A549 (cell line): ENCODE results near the gene TBC1D16. TPM values are rescaled to one million over a fixed set of nuclear protein-coding genes. Genes with fewer than 3 reads are reported as not detected.

Experiments used
- ATAC-seq, 2 experiments: fragments of 200-7000 bp in 1 of 2; fragments of >200 bp in 1 of 2; cut with Nextera tagmentation in 1 of 2; cut with Tn5 transposase in 1 of 2; 3 replicates each; pipeline versions ENCODE4 v1.8.0 to v1.9.1; 2018 to 2020; ENCODE audit warnings: mild to moderate bottlenecking in 1 of 2, moderate library complexity in 1 of 2
- CTCF ChIA-PET: fragments of 300-600 bp; sonication (Branson Sonifier 250); formaldehyde crosslinking; extraction: SDS; loops from one replicate; lab custom pipeline; 2021; ENCODE audit warnings: antibody characterized with exemption, inconsistent platforms; lab: Yijun Ruan, JAX
- POLR2A ChIA-PET: fragments of 350-600 bp; formaldehyde crosslinking; extraction: SDS; loops from one replicate; lab custom pipeline; 2021; ENCODE audit warnings: antibody characterized with exemption, inconsistent platforms; lab: Yijun Ruan, JAX
- DNase-seq, 2 experiments: peaks; one replicate each; pipeline versions ENCODE4 v3.0.0 to v3.0.0-alpha.2; 2011 to 2016; ENCODE audit warnings: low read depth in 1 of 2, low spot score in 1 of 2
- FAIRE-seq: peaks from 2 replicates; lab custom pipeline; 2011; peaks lifted over from hg19 to GRCh38; lab: Jason Lieb, UNC
- H3K27ac ChIP-seq, 2 experiments: fragments of >200 bp; sonication (Bioruptor Twin); formaldehyde crosslinking; 3 replicates each; pipeline ENCODE4 v1.5.1; 2016 to 2017
- H3K4me1 ChIP-seq: fragments of >200 bp; sonication (Bioruptor Twin); formaldehyde crosslinking; 3 replicates; pipeline ENCODE4 v1.6.1; 2016
- H3K4me2 ChIP-seq: fragments of >200 bp; sonication (Bioruptor Twin); formaldehyde crosslinking; 3 replicates; pipeline ENCODE4 v1.6.1; 2016
- H3K4me3 ChIP-seq: fragments of >200 bp; sonication (Bioruptor Twin); formaldehyde crosslinking; 3 replicates; pipeline ENCODE4 v1.5.1; 2016
- H3K9me3 ChIP-seq: fragments of >200 bp; sonication (Bioruptor Twin); formaldehyde crosslinking; 3 replicates; pipeline ENCODE4 v1.6.1; 2016
- CBX2 ChIP-seq: fragments of 200-600 bp; sonication (generic); IDR thresholded peaks from 2 replicates; pipeline ENCODE4 v1.6.1; 2016; ENCODE audit warnings: low read depth, mild to moderate bottlenecking, borderline replicate concordance
- CHD4 ChIP-seq: fragments of 200-600 bp; sonication (generic); IDR thresholded peaks from 2 replicates; pipeline ENCODE4 v1.6.1; 2016; ENCODE audit warnings: antibody characterized with exemption, mild to moderate bottlenecking, borderline replicate concordance
- CTCF ChIP-seq: fragments of >200 bp; sonication (Bioruptor Twin); formaldehyde crosslinking; IDR thresholded peaks from 3 replicates; pipeline ENCODE4 v1.5.1; 2016
- EHF ChIP-seq: fragments of 250-450 bp; sonication (Bioruptor Pico); IDR thresholded peaks from 2 replicates; pipeline ENCODE4 v1.5.0; 2020; ENCODE audit warnings: mild to moderate bottlenecking
- FOSL2 ChIP-seq, 2 experiments: fragments of 450-650 bp in 1 of 2; fragments of >200 bp in 1 of 2; sonication (Bioruptor Twin) in 1 of 2; formaldehyde crosslinking; IDR thresholded peaks; 2 replicates each; pipeline versions ENCODE4 v1.5.0 to v1.6.1; 2016 to 2020; ENCODE audit warnings: mild to moderate bottlenecking in 1 of 2, moderate library complexity in 1 of 2
- FOXS1 ChIP-seq: fragments of 250-450 bp; sonication (Bioruptor Pico); IDR thresholded peaks from 2 replicates; pipeline ENCODE4 v1.5.0; 2020; ENCODE audit warnings: mild to moderate bottlenecking, moderate library complexity
- HES2 ChIP-seq: fragments of >200 bp; sonication (Bioruptor Twin); formaldehyde crosslinking; IDR thresholded peaks from 2 replicates; pipeline ENCODE4 v1.6.1; 2016
- HMGXB4 ChIP-seq: fragments of 250-450 bp; sonication (Bioruptor Pico); IDR thresholded peaks from 2 replicates; pipeline ENCODE4 v1.5.0; 2021; ENCODE audit warnings: mild to moderate bottlenecking, moderate library complexity, borderline replicate concordance
- HOXA7 ChIP-seq: fragments of 250-450 bp; sonication (Bioruptor Pico); IDR thresholded peaks from 2 replicates; pipeline ENCODE4 v1.5.0; 2020; ENCODE audit warnings: mild to moderate bottlenecking, moderate library complexity
- NPAS2 ChIP-seq: fragments of 250-450 bp; sonication (Bioruptor Pico); IDR thresholded peaks from 2 replicates; pipeline ENCODE4 v1.8.0; 2022; ENCODE audit warnings: mild to moderate bottlenecking, moderate library complexity, borderline replicate concordance
- POLR2A ChIP-seq: IDR thresholded peaks from 2 replicates; pipeline ENCODE4 v1.6.1; 2012; ENCODE audit warnings: mild to moderate bottlenecking, low read length
- POLR2AphosphoS2 ChIP-seq: conservative IDR thresholded peaks from 2 replicates; pipeline ENCODE4 v1.6.1; 2012; ENCODE audit warnings: low read length, improper control_type of control experiment, inconsistent platforms
- RAD21 ChIP-seq, 2 experiments: fragments of >200 bp in 1 of 2; sonication (Bioruptor Twin) in 1 of 2; formaldehyde crosslinking in 1 of 2; IDR thresholded peaks in 1 of 2; conservative IDR thresholded peaks in 1 of 2; 2 replicates in 1 of 2; 3 replicates in 1 of 2; pipeline ENCODE4 v1.6.1; 2012 to 2018; ENCODE audit warnings: inconsistent platforms in 1 of 2
- SMC3 ChIP-seq: fragments of >200 bp; sonication (Bioruptor Twin); formaldehyde crosslinking; IDR thresholded peaks from 3 replicates; pipeline ENCODE4 v1.6.1; 2018; ENCODE audit warnings: inconsistent platforms
- SREBF2 ChIP-seq: fragments of 450-650 bp; IDR thresholded peaks from 2 replicates; pipeline ENCODE4 v1.6.1; 2014; ENCODE audit warnings: mild to moderate bottlenecking, moderate library complexity
- TP53 ChIP-seq: fragments of 250-450 bp; sonication (Bioruptor Pico); IDR thresholded peaks from 2 replicates; pipeline ENCODE4 v1.5.0; 2021; ENCODE audit warnings: mild to moderate bottlenecking, moderate library complexity
- USF2 ChIP-seq: fragments of 450-650 bp; IDR thresholded peaks from 2 replicates; pipeline ENCODE4 v1.6.1; 2014; ENCODE audit warnings: antibody characterized with exemption
- ZC3H11A ChIP-seq: fragments of 450-650 bp; IDR thresholded peaks from 2 replicates; pipeline ENCODE4 v1.6.1; 2014; ENCODE audit warnings: antibody characterized with exemption, mild to moderate bottlenecking
- WGBS: methylation state at CpG from one replicate; pipeline ENCODE4 v1.1.6; 2017; ENCODE audit errors: missing lambda C conversion rate; 5-methylcytosine and 5-hydroxymethylcytosine counted together
- polyA plus RNA-seq, 4 experiments: library from polyadenylated mRNA; depleted of rRNA in 3 of 4; stranded (reverse); fragments of >200 nt; fragmentation: RNase III in 1 of 4; extraction: RNeasy Plus Mini Kit Qiagen cat#74134 plus additional on column Dnase treatment in 1 of 4; gene quantifications; 2 replicates in 3 of 4; 3 replicates in 1 of 4; pipeline ENCODE4 v1.2.3, GENCODE V29; 2011 to 2017
- TF ChIP-seq, protein P1 (sequence below): IDR thresholded peaks from 2 replicates; pipeline ENCODE4 v1.6.1; 2012

TBC1D16 gene
- polyA plus RNA-seq, 2 of the 4 experiments (the other 2 are of a cell fraction) = 8.9 to 12.5 TPM

GRCh38 chr17:80068301-80069222 is 32.9 kb upstream of the TBC1D16 start:
- no peak overlapping the region for H3K4me2 ChIP-seq
- POLR2A ChIA-PET = interaction anchor here (0.6 kb wide), 1 partner anchor 30 kb away, joined by 6 read pairs; no protein-coding TSS in a partner anchor
- no peak for DNase-seq
- H3K4me1 ChIP-seq = peaks cover 13% of the 10 kb centered on the region
- H3K27ac ChIP-seq = no peak overlapping the region; a peak in 1 of 6 replicates
- no peak for TF ChIP-seq POLR2AphosphoS2
- TF ChIP-seq CBX2 = no peak
- TF ChIP-seq RAD21 (conservative IDR thresholded peaks at IDR 0.05 in 1 of 2, IDR thresholded peaks at IDR 0.05 in 1 of 2) = no peak
- no peak for TF ChIP-seq NPAS2 (CRISPR knock-in tag)
- no peak for TF ChIP-seq CTCF
- no peak for TF ChIP-seq HES2
- no peak for TF ChIP-seq ZC3H11A
- no peak for TF ChIP-seq POLR2A
- no peak for TF ChIP-seq EHF
- no peak for TF ChIP-seq FOSL2 (IDR thresholded peaks at IDR 0.05)
- TF ChIP-seq FOSL2 (CRISPR knock-in tag; IDR thresholded peaks at IDR 0.05) = no peak
- no peak for TF ChIP-seq SREBF2
- TF ChIP-seq HMGXB4 (CRISPR knock-in tag) = no peak
- TF ChIP-seq TP53 (CRISPR knock-in tag) = no peak
- no peak for TF ChIP-seq USF2
- TF ChIP-seq, protein P1, sequence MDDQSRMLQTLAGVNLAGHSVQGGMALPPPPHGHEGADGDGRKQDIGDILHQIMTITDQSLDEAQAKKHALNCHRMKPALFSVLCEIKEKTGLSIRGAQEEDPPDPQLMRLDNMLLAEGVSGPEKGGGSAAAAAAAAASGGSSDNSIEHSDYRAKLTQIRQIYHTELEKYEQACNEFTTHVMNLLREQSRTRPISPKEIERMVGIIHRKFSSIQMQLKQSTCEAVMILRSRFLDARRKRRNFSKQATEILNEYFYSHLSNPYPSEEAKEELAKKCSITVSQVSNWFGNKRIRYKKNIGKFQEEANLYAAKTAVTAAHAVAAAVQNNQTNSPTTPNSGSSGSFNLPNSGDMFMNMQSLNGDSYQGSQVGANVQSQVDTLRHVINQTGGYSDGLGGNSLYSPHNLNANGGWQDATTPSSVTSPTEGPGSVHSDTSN = no peak
- TF ChIP-seq SMC3 = no peak
- no peak for TF ChIP-seq HOXA7 (CRISPR knock-in tag)
- TF ChIP-seq FOXS1 (CRISPR knock-in tag) = no peak
- TF ChIP-seq CHD4 = no peak
- CTCF ChIA-PET = interaction anchor here (0.9 to 6.8 kb wide), 3 partner anchors 14 to 60 kb away, joined by 3 to 58 read pairs (median 13); partner anchors contain the start of gene GAA
- no peaks in the 10 kb centered on the region for H3K9me3 ChIP-seq
- no peak overlapping the region for H3K4me3 ChIP-seq
- no peak for ATAC-seq
- no peak for FAIRE-seq
- 84% methylated on average over 23 of the region's 23 CpGs for WGBS
